IPS-20b (cell line): ENCODE results near the gene LIN37.

Source experiments
- H3K27ac ChIP-seq: one replicate; pipeline ENCODE4 v1.5.1; 2013; ENCODE audit warnings: low read length
- H3K27me3 ChIP-seq: 2 replicates; pipeline ENCODE4 v1.6.1; 2013; ENCODE audit warnings: mild to moderate bottlenecking, low read length, inconsistent platforms; ENCODE audit not compliant: insufficient read depth
- H3K36me3 ChIP-seq: 2 replicates; pipeline ENCODE4 v1.6.1; 2013; ENCODE audit warnings: low read depth, mild to moderate bottlenecking, inconsistent platforms, low read length, moderate library complexity; ENCODE audit not compliant: insufficient read depth
- H3K4me1 ChIP-seq: 2 replicates; pipeline ENCODE4 v1.6.1; 2013; ENCODE audit warnings: mild to moderate bottlenecking, control low read depth, inconsistent platforms, low read length, moderate library complexity; ENCODE audit not compliant: insufficient read depth
- H3K4me3 ChIP-seq: 2 replicates; pipeline ENCODE4 v1.5.1; 2013; ENCODE audit warnings: mild to moderate bottlenecking, low read length, inconsistent platforms
- H3K9ac ChIP-seq: 2 replicates; pipeline ENCODE4 v1.6.1; 2013; ENCODE audit warnings: low read depth, mild to moderate bottlenecking, inconsistent platforms, low read length, moderate library complexity
- H3K9me3 ChIP-seq: 2 replicates; pipeline ENCODE4 v1.6.1; 2013; ENCODE audit warnings: mild to moderate bottlenecking, low read depth, low read length, inconsistent platforms; ENCODE audit not compliant: insufficient read depth

Gene LIN37

GRCh38 chr19:35751839-35752745, 3.7 kb downstream of the LIN37 start:
- H3K4me3 ChIP-seq, result no peak overlapping the region
- peaks cover 17% of the 10 kb centered on the region; the same call in 1 of the 2 replicates for H3K27me3 ChIP-seq
- no peak overlapping the region for H3K9ac ChIP-seq
- H3K4me1 ChIP-seq, result peaks cover 3% of the 10 kb centered on the region; the same call in 1 of the 2 replicates
- no peaks in the 10 kb centered on the region for H3K36me3 ChIP-seq
- no peak overlapping the region for H3K27ac ChIP-seq
- no peaks in the 10 kb centered on the region for H3K9me3 ChIP-seq

- no peak overlapping the region for H3K27ac ChIP-seq
- no peaks in the 10 kb centered on the region for H3K36me3 ChIP-seq
- H3K4me3 ChIP-seq, result no peak overlapping the region
- peaks cover 3% of the 10 kb centered on the region; the same call in 1 of the 2 replicates for H3K4me1 ChIP-seq
- no peaks in the 10 kb centered on the region for H3K9me3 ChIP-seq
- no peak overlapping the region for H3K9ac ChIP-seq
- H3K27me3 ChIP-seq, result peaks cover 17% of the 10 kb centered on the region; the same call in 1 of the 2 replicates
Observed at GRCh38 chr19:35752746-35753350, 4.5 kb downstream of the LIN37 start.

GRCh38 chr19:35753634-35754369, 5.4 kb downstream of the LIN37 start:
- H3K27me3 ChIP-seq, result peaks cover 17% of the 10 kb centered on the region; the same call in 1 of the 2 replicates
- H3K9ac ChIP-seq, result no peak overlapping the region
- peaks cover 3% of the 10 kb centered on the region; the same call in 1 of the 2 replicates for H3K4me1 ChIP-seq
- no peaks in the 10 kb centered on the region for H3K36me3 ChIP-seq
- no peak overlapping the region for H3K4me3 ChIP-seq
- H3K27ac ChIP-seq, result no peak overlapping the region
- H3K9me3 ChIP-seq, result no peaks in the 10 kb centered on the region

GRCh38 chr19:35754370-35755130, 6.2 kb downstream of the LIN37 start:
- Histone ChIP-seq H3K4me1 (peaks cover 3% of the 10 kb centered on the region; the same call in 1 of the 2 replicates), H3K9ac (no peak overlapping the region), H3K9me3 (no peaks in the 10 kb centered on the region), H3K27me3 (peaks cover 17% of the 10 kb centered on the region; the same call in 1 of the 2 replicates), H3K27ac (no peak overlapping the region), H3K36me3 (0 out of 2 replicates have a peak, but pooled peaks cover under 1% of the 10 kb centered on the region), H3K4me3 (no peak overlapping the region)

GRCh38 chr19:35755131-35755549, 6.8 kb downstream of the LIN37 start:
- Histone ChIP-seq H3K4me3 (peak overlapping the region; percentile 100; the same call in 1 of the 2 replicates), H3K36me3 (peaks cover 6% of the 10 kb centered on the region; the same call in 1 of the 2 replicates), H3K9me3 (no peaks in the 10 kb centered on the region), H3K4me1 (peaks cover 3% of the 10 kb centered on the region; the same call in 1 of the 2 replicates), H3K9ac (no peak overlapping the region; the same call in 1 of the 2 replicates), H3K27me3 (peaks cover 17% of the 10 kb centered on the region; the same call in 1 of the 2 replicates), H3K27ac (no peak overlapping the region)

- H3K4me3 ChIP-seq, result peak overlapping the region; percentile 100; the same call in 1 of the 2 replicates
- H3K27ac ChIP-seq, result no peak overlapping the region
- H3K9me3 ChIP-seq, result no peaks in the 10 kb centered on the region
- no peak overlapping the region; the same call in 1 of the 2 replicates for H3K9ac ChIP-seq
- peaks cover 3% of the 10 kb centered on the region; the same call in 1 of the 2 replicates for H3K4me1 ChIP-seq
- peaks cover 12% of the 10 kb centered on the region; the same call in 1 of the 2 replicates for H3K36me3 ChIP-seq
- H3K27me3 ChIP-seq, result peaks cover 17% of the 10 kb centered on the region; the same call in 1 of the 2 replicates
Observed at GRCh38 chr19:35755550-35756376, 7.4 kb downstream of the LIN37 start.

GRCh38 chr19:35756377-35757230, 8.2 kb downstream of the LIN37 start, which contains the start of gene HSPB6:
HSPB6 (minus strand) TSS chr19:35757029; CDS start chr19:35757008, 21 bp downstream.
- no peaks in the 10 kb centered on the region for H3K9me3 ChIP-seq
- H3K4me3 ChIP-seq, result peak within 1 kb of the TSS; percentile 100
- no peak within 1 kb of the TSS for H3K27ac ChIP-seq
- peaks cover 3% of the 10 kb centered on the region; the same call in 1 of the 2 replicates for H3K4me1 ChIP-seq
- H3K27me3 ChIP-seq, result peaks cover 17% of the 10 kb centered on the region; the same call in 1 of the 2 replicates
- peak within 1 kb of the TSS; percentile 72; the same call in 1 of the 2 replicates for H3K9ac ChIP-seq
- peaks cover 14% of the 10 kb centered on the region; the same call in 1 of the 2 replicates for H3K36me3 ChIP-seq

GRCh38 chr19:35757231-35757748, 8.9 kb downstream of the LIN37 start:
- Histone ChIP-seq H3K9me3 (no peaks in the 10 kb centered on the region), H3K36me3 (peaks cover 20% of the 10 kb centered on the region), H3K9ac (peak overlapping the region; percentile 72; the same call in 1 of the 2 replicates), H3K27ac (no peak overlapping the region), H3K27me3 (peaks cover 17% of the 10 kb centered on the region; the same call in 1 of the 2 replicates), H3K4me1 (peaks cover 3% of the 10 kb centered on the region; the same call in 1 of the 2 replicates), H3K4me3 (peak overlapping the region; percentile 100)
